A549 (cell line): ENCODE results near the gene ZNF77. TPM values are rescaled to one million over a fixed set of nuclear protein-coding genes. Genes with fewer than 3 reads are reported as not detected.
"Not testable (repeated sequence)": the region's sequence is repeated elsewhere in the genome, so short reads cannot be mapped to it uniquely, and the experiment has no call there.

Source experiments
- ATAC-seq, 2 experiments: fragments of 200-7000 bp in 1 of 2; fragments of >200 bp in 1 of 2; cut with Nextera tagmentation in 1 of 2; cut with Tn5 transposase in 1 of 2; 3 replicates each; pipeline versions ENCODE4 v1.8.0 to v1.9.1; 2018 to 2020; ENCODE audit warnings: mild to moderate bottlenecking in 1 of 2, moderate library complexity in 1 of 2
- CTCF ChIA-PET: fragments of 300-600 bp; sonication (Branson Sonifier 250); formaldehyde crosslinking; extraction: SDS; loops from one replicate; lab custom pipeline; 2021; ENCODE audit warnings: antibody characterized with exemption, inconsistent platforms; lab: Yijun Ruan, JAX
- POLR2A ChIA-PET: fragments of 350-600 bp; formaldehyde crosslinking; extraction: SDS; loops from one replicate; lab custom pipeline; 2021; ENCODE audit warnings: antibody characterized with exemption, inconsistent platforms; lab: Yijun Ruan, JAX
- DNase-seq, 2 experiments: peaks; one replicate each; pipeline versions ENCODE4 v3.0.0 to v3.0.0-alpha.2; 2011 to 2016; ENCODE audit warnings: low read depth in 1 of 2, low spot score in 1 of 2
- FAIRE-seq: peaks from 2 replicates; lab custom pipeline; 2011; peaks lifted over from hg19 to GRCh38; lab: Jason Lieb, UNC
- H3K27ac ChIP-seq, 2 experiments: fragments of >200 bp; sonication (Bioruptor Twin); formaldehyde crosslinking; 3 replicates each; pipeline ENCODE4 v1.5.1; 2016 to 2017
- H3K4me1 ChIP-seq: fragments of >200 bp; sonication (Bioruptor Twin); formaldehyde crosslinking; 3 replicates; pipeline ENCODE4 v1.6.1; 2016
- H3K4me2 ChIP-seq: fragments of >200 bp; sonication (Bioruptor Twin); formaldehyde crosslinking; 3 replicates; pipeline ENCODE4 v1.6.1; 2016
- H3K4me3 ChIP-seq: fragments of >200 bp; sonication (Bioruptor Twin); formaldehyde crosslinking; 3 replicates; pipeline ENCODE4 v1.5.1; 2016
- H3K9me3 ChIP-seq: fragments of >200 bp; sonication (Bioruptor Twin); formaldehyde crosslinking; 3 replicates; pipeline ENCODE4 v1.6.1; 2016
- BHLHE40 ChIP-seq: IDR thresholded peaks from 2 replicates; pipeline ENCODE4 v1.6.1; 2012; ENCODE audit warnings: low read depth, low read length, inconsistent platforms
- CBX2 ChIP-seq: fragments of 200-600 bp; sonication (generic); IDR thresholded peaks from 2 replicates; pipeline ENCODE4 v1.6.1; 2016; ENCODE audit warnings: low read depth, mild to moderate bottlenecking, borderline replicate concordance
- CHD2 ChIP-seq: fragments of 150-350 bp; IDR thresholded peaks from 2 replicates; pipeline ENCODE4 v1.6.1; 2014; ENCODE audit warnings: low read length; ENCODE audit not compliant: partially characterized antibody
- CHD4 ChIP-seq: fragments of 200-600 bp; sonication (generic); IDR thresholded peaks from 2 replicates; pipeline ENCODE4 v1.6.1; 2016; ENCODE audit warnings: antibody characterized with exemption, mild to moderate bottlenecking, borderline replicate concordance
- E2F6 ChIP-seq: IDR thresholded peaks from 2 replicates; pipeline ENCODE4 v1.6.1; 2012; ENCODE audit warnings: low read depth, borderline replicate concordance
- EHF ChIP-seq: fragments of 250-450 bp; sonication (Bioruptor Pico); IDR thresholded peaks from 2 replicates; pipeline ENCODE4 v1.5.0; 2020; ENCODE audit warnings: mild to moderate bottlenecking
- EHMT2 ChIP-seq: fragments of 200-600 bp; sonication (generic); IDR thresholded peaks from 2 replicates; pipeline ENCODE4 v1.6.1; 2016; ENCODE audit warnings: antibody characterized with exemption, low read depth, mild to moderate bottlenecking, moderate library complexity
- EP300 ChIP-seq, 2 experiments: fragments of >200 bp; sonication (Bioruptor Twin); formaldehyde crosslinking; IDR thresholded peaks; 2 replicates in 1 of 2; 3 replicates in 1 of 2; pipeline ENCODE4 v1.6.1; 2016 to 2017
- ESRRA ChIP-seq: fragments of 150-350 bp; IDR thresholded peaks from 2 replicates; pipeline ENCODE4 v1.6.1; 2014; ENCODE audit warnings: mild to moderate bottlenecking, low read length, borderline replicate concordance
- FOSB ChIP-seq: fragments of 250-450 bp; sonication (Bioruptor Pico); IDR thresholded peaks from 2 replicates; pipeline ENCODE4 v1.5.0; 2020; ENCODE audit warnings: mild to moderate bottlenecking, moderate library complexity
- FOXS1 ChIP-seq: fragments of 250-450 bp; sonication (Bioruptor Pico); IDR thresholded peaks from 2 replicates; pipeline ENCODE4 v1.5.0; 2020; ENCODE audit warnings: mild to moderate bottlenecking, moderate library complexity
- HES2 ChIP-seq: fragments of >200 bp; sonication (Bioruptor Twin); formaldehyde crosslinking; IDR thresholded peaks from 2 replicates; pipeline ENCODE4 v1.6.1; 2016
- HEYL ChIP-seq: fragments of 250-450 bp; sonication (Bioruptor Pico); IDR thresholded peaks from 2 replicates; pipeline ENCODE4 v1.8.0; 2021; ENCODE audit warnings: mild to moderate bottlenecking, moderate library complexity
- HMGXB4 ChIP-seq: fragments of 250-450 bp; sonication (Bioruptor Pico); IDR thresholded peaks from 2 replicates; pipeline ENCODE4 v1.5.0; 2021; ENCODE audit warnings: mild to moderate bottlenecking, moderate library complexity, borderline replicate concordance
- JUNB ChIP-seq: fragments of >200 bp; sonication (Bioruptor Twin); formaldehyde crosslinking; IDR thresholded peaks from 2 replicates; pipeline ENCODE4 v1.6.1; 2016
- MAX ChIP-seq: IDR thresholded peaks from 2 replicates; pipeline ENCODE4 v1.6.1; 2012
- MAZ ChIP-seq: fragments of 150-350 bp; IDR thresholded peaks from 2 replicates; pipeline ENCODE4 v1.6.1; 2014; ENCODE audit warnings: antibody characterized with exemption, low read depth, low read length, borderline replicate concordance
- MYC ChIP-seq: IDR thresholded peaks from 2 replicates; pipeline ENCODE4 v1.6.1; 2012; ENCODE audit warnings: mild to moderate bottlenecking, inconsistent platforms, low read length, improper control_type of control experiment, borderline replicate concordance
- NPAS2 ChIP-seq: fragments of 250-450 bp; sonication (Bioruptor Pico); IDR thresholded peaks from 2 replicates; pipeline ENCODE4 v1.8.0; 2022; ENCODE audit warnings: mild to moderate bottlenecking, moderate library complexity, borderline replicate concordance
- NR3C1 ChIP-seq: fragments of >200 bp; sonication (Bioruptor Twin); formaldehyde crosslinking; IDR thresholded peaks from 3 replicates; pipeline ENCODE4 v1.6.1; 2017
- PBX3 ChIP-seq: IDR thresholded peaks from 2 replicates; pipeline ENCODE4 v1.6.1; 2012
- POLR2A ChIP-seq: IDR thresholded peaks from 2 replicates; pipeline ENCODE4 v1.6.1; 2012; ENCODE audit warnings: mild to moderate bottlenecking, low read length
- RFX5 ChIP-seq: fragments of 450-650 bp; IDR thresholded peaks from 2 replicates; pipeline ENCODE4 v1.7.1; 2014; ENCODE audit warnings: antibody characterized with exemption, mild to moderate bottlenecking, moderate library complexity
- SMC3 ChIP-seq: fragments of >200 bp; sonication (Bioruptor Twin); formaldehyde crosslinking; IDR thresholded peaks from 3 replicates; pipeline ENCODE4 v1.6.1; 2018; ENCODE audit warnings: inconsistent platforms
- SREBF2 ChIP-seq: fragments of 450-650 bp; IDR thresholded peaks from 2 replicates; pipeline ENCODE4 v1.6.1; 2014; ENCODE audit warnings: mild to moderate bottlenecking, moderate library complexity
- ZC3H11A ChIP-seq: fragments of 450-650 bp; IDR thresholded peaks from 2 replicates; pipeline ENCODE4 v1.6.1; 2014; ENCODE audit warnings: antibody characterized with exemption, mild to moderate bottlenecking
- ZFP36 ChIP-seq: fragments of 450-650 bp; IDR thresholded peaks from 2 replicates; pipeline ENCODE4 v1.6.1; 2014; ENCODE audit warnings: borderline replicate concordance; ENCODE audit not compliant: partially characterized antibody
- ZNF302 ChIP-seq: fragments of 250-450 bp; sonication (Bioruptor Pico); IDR thresholded peaks from 2 replicates; pipeline ENCODE4 v1.9.0; 2021; ENCODE audit warnings: inconsistent platforms, mild to moderate bottlenecking, moderate library complexity
- whole genome bisulfite sequencing: methylation state at CpG from one replicate; pipeline ENCODE4 v1.1.6; 2017; ENCODE audit errors: missing lambda C conversion rate; 5-methylcytosine and 5-hydroxymethylcytosine counted together
- polyA plus RNA-seq, 4 experiments: library from polyadenylated mRNA; depleted of rRNA in 3 of 4; stranded (reverse); fragments of >200 nt; fragmentation: RNase III in 1 of 4; extraction: RNeasy Plus Mini Kit Qiagen cat#74134 plus additional on column Dnase treatment in 1 of 4; gene quantifications; 2 replicates in 3 of 4; 3 replicates in 1 of 4; pipeline ENCODE4 v1.2.3, GENCODE V29; 2011 to 2017

Gene ZNF77
- polyA plus RNA-seq, 2 of the 4 experiments (the other 2 are of a cell fraction): 1.7 to 3.4 TPM

GRCh38 chr19:2896694-2897093 lies 48.1 kb downstream of the ZNF77 start:
- ChIA-PET POLR2A (no interaction called here), CTCF (interaction anchor here (1.3 kb wide), 1 partner anchor 9 kb away, joined by 10 read pairs; no protein-coding TSS in a partner anchor)
- Histone ChIP-seq H3K9me3 (peaks cover 31% of the 10 kb centered on the region), H3K4me2 (no peak overlapping the region), H3K4me3 (no peak overlapping the region), H3K4me1 (no peaks in the 10 kb centered on the region), H3K27ac (no peak overlapping the region)
- 42% methylated on average over 8 of the region's 8 CpGs for WGBS
- no peak for ATAC-seq
- FAIRE-seq: no peak
- DNase-seq: no peak
- no peak for TF ChIP-seq SREBF2
- TF ChIP-seq ZNF302: no peak
- no peak for TF ChIP-seq EHF
- TF ChIP-seq CBX2: no peak
- TF ChIP-seq JUNB: no peak
- TF ChIP-seq MAZ: no peak
- no peak for TF ChIP-seq NR3C1
- TF ChIP-seq HES2: no peak
- TF ChIP-seq ZFP36: no peak
- TF ChIP-seq PBX3: no peak
- TF ChIP-seq ESRRA: no peak
- TF ChIP-seq E2F6: no peak

- H3K4me1 ChIP-seq, H3K4me3 ChIP-seq, FAIRE-seq, CTCF ChIA-PET, H3K27ac ChIP-seq, DNase-seq, POLR2A ChIA-PET, H3K4me2 ChIP-seq, ATAC-seq: not testable (repeated sequence)
- H3K9me3 ChIP-seq: peaks cover 16% of the 10 kb centered on the region; the same call in 2 of the 3 replicates
- 58% methylated on average over 8 of the region's 8 CpGs for WGBS
These were observed 54.2 kb downstream of the ZNF77 start for GRCh38 chr19:2890531-2890930.

- Histone ChIP-seq H3K9me3 (peaks cover 11% of the 10 kb centered on the region), H3K4me2 (no peak overlapping the region), H3K4me3 (no peak overlapping the region), H3K4me1 (no peaks in the 10 kb centered on the region), H3K27ac (no peak overlapping the region)
- ATAC-seq: no peak
- TF ChIP-seq ZC3H11A: no peak
- ChIA-PET POLR2A (no interaction called here), CTCF (interaction anchor here (0.8 to 2.4 kb wide), 4 partner anchors 10 to 215 kb away, joined by 3 to 8 read pairs (median 5); partner anchors contain the start of gene ZNF57)
- 81% methylated on average over 19 of the region's 37 CpGs for WGBS
- FAIRE-seq: no peak
- no peak for DNase-seq
These were observed 56.0 kb downstream of the ZNF77 start for GRCh38 chr19:2888731-2889224.

GRCh38 chr19:2887391-2887914 lies 57.3 kb downstream of the ZNF77 start:
- POLR2A ChIA-PET: interaction anchor here (1.0 kb wide), 1 partner anchor 63 kb away, joined by 3 read pairs; no protein-coding TSS in a partner anchor
- peak overlapping the region; percentile 51; the same call in 2 of the 3 replicates for H3K4me2 ChIP-seq
- FAIRE-seq: no peak
- TF ChIP-seq HEYL (CRISPR knock-in tag): no peak
- TF ChIP-seq BHLHE40: no peak
- no peak for TF ChIP-seq MYC
- no peak for TF ChIP-seq ZNF302
- TF ChIP-seq POLR2A: no peak
- TF ChIP-seq NPAS2 (CRISPR knock-in tag): no peak
- TF ChIP-seq MAZ: no peak
- peak; percentile 78 for TF ChIP-seq MAX
- TF ChIP-seq ESRRA: no peak
- TF ChIP-seq EP300 (IDR thresholded peaks at IDR 0.05): no peak
- no peak for TF ChIP-seq CHD4
- no peak for TF ChIP-seq FOXS1 (CRISPR knock-in tag)
- 0 out of 3 replicates have a peak, but pooled peaks have one; percentile 7 for TF ChIP-seq SMC3
- TF ChIP-seq CBX2: no peak
- TF ChIP-seq FOSB (CRISPR knock-in tag): no peak
- no peak for TF ChIP-seq JUNB
- no peak for TF ChIP-seq RFX5
- no peak for TF ChIP-seq HMGXB4
- TF ChIP-seq CHD2: no peak
- no peak for TF ChIP-seq EHMT2

More at GRCh38 chr19:2887391-2887914, 57.3 kb downstream of the ZNF77 start:
- 5% methylated on average over 9 of the region's 9 CpGs for WGBS
- CTCF ChIA-PET: interaction anchor here (0.5 to 2.4 kb wide), 18 partner anchors 9 to 430 kb away, joined by 3 to 10 read pairs (median 4); partner anchors contain the start of genes ZNF555, ZNF57 and ZNF77
- Histone ChIP-seq H3K9me3 (peaks cover 9% of the 10 kb centered on the region; the same call in 2 of the 3 replicates), H3K4me1 (no peaks in the 10 kb centered on the region), H3K4me3 (no peak overlapping the region), H3K27ac (no peak overlapping the region)
- ATAC-seq (peak; percentile 83 to 84), DNase-seq (peak; percentile 46 to 77)
